Activated CD4-positive, alpha-beta T cell treated with anti-CD3 and anti-CD28 coated beads for 48 hours (primary cell): ENCODE measurements around the gene CRAMP1.

Source experiments
- DNase-seq: peaks from one replicate; pipeline ENCODE4 v3.0.0-alpha.2; 2020

The CRAMP1 gene

GRCh38 chr16:1638757-1639156 lies 26.6 kb downstream of the CRAMP1 start:
- no peak for DNase-seq

- DNase-seq, result no peak
Observed at GRCh38 chr16:1639282-1639681, 27.1 kb downstream of the CRAMP1 start.

- DNase-seq, result no peak
Observed at GRCh38 chr16:1639860-1640259, 27.7 kb downstream of the CRAMP1 start.

- no peak for DNase-seq
Observed at GRCh38 chr16:1640261-1640941, 28.2 kb downstream of the CRAMP1 start.

- no peak for DNase-seq
Observed at GRCh38 chr16:1641261-1641660, 29.1 kb downstream of the CRAMP1 start.

GRCh38 chr16:1642148-1642547 lies 30.0 kb downstream of the CRAMP1 start:
- no peak for DNase-seq

- DNase-seq, result no peak
Observed at GRCh38 chr16:1642753-1643152, 30.6 kb downstream of the CRAMP1 start.

- DNase-seq, result no peak
Observed at GRCh38 chr16:1643521-1643920, 31.4 kb downstream of the CRAMP1 start.

- peak; percentile 50 for DNase-seq
Observed at GRCh38 chr16:1645914-1646525, 33.9 kb downstream of the CRAMP1 start.

GRCh38 chr16:1647856-1648255 lies 35.7 kb downstream of the CRAMP1 start:
- no peak for DNase-seq

GRCh38 chr16:1650131-1650530 lies 38.0 kb downstream of the CRAMP1 start:
- no peak for DNase-seq

- no peak for DNase-seq
Observed at GRCh38 chr16:1651094-1651973, 39.2 kb downstream of the CRAMP1 start.

GRCh38 chr16:1651974-1652312 lies 39.8 kb downstream of the CRAMP1 start:
- DNase-seq, result no peak

- no peak for DNase-seq
Observed at GRCh38 chr16:1653023-1653422, 40.9 kb downstream of the CRAMP1 start.

GRCh38 chr16:1654505-1655268 lies 42.5 kb downstream of the CRAMP1 start:
- DNase-seq, result no peak

- no peak for DNase-seq
Observed at GRCh38 chr16:1655269-1655807, 43.2 kb downstream of the CRAMP1 start.

GRCh38 chr16:1655909-1656807 lies 44.0 kb downstream of the CRAMP1 start:
- DNase-seq, result no peak

- DNase-seq, result no peak
Observed at GRCh38 chr16:1656808-1657617, 44.9 kb downstream of the CRAMP1 start.

- DNase-seq, result no peak
Observed at GRCh38 chr16:1657841-1658240, 45.7 kb downstream of the CRAMP1 start.

- DNase-seq, result no peak
Observed at GRCh38 chr16:1659031-1659430, 46.9 kb downstream of the CRAMP1 start.

GRCh38 chr16:1661826-1662225 lies 49.7 kb downstream of the CRAMP1 start:
- DNase-seq, result no peak
